Measurements from ENCODE around the gene NOB1. TPM values are rescaled to one million over a fixed set of nuclear protein-coding genes. Genes with fewer than 3 reads are reported as not detected.

NOB1 gene
- total and polyA plus RNA-seq, 9 of the 15 experiments (the other 6 are each of a cell fraction or from before 2014, with no cell fraction given): 42.4 to 148 (median 116) TPM

GRCh38 chr16:69761983-69762813 is 7.5 kb upstream of the NOB1 start, which contains the start of gene WWP2 (continued):
- TF ChIP-seq ZNF609 (CRISPR knock-in tag; IDR thresholded peaks at IDR 0.05; ENCODE audit: borderline replicate concordance) (no peak), HDAC1 (IDR thresholded peaks at IDR 0.05) (peak; percentile 16 to 45; a peak in 2 of 4 replicates), NFIX (CRISPR knock-in tag; IDR thresholded peaks at IDR 0.05; ENCODE audit: low read depth) (no peak), ZBTB17 (CRISPR knock-in tag; IDR thresholded peaks at IDR 0.05) (no peak), SNRNP70 (optimal IDR thresholded peaks at IDR 0.05; ENCODE audit: low read depth, low read length) (no peak), SETDB1 (IDR thresholded peaks at IDR 0.05; ENCODE audit: low read length) (no peak), VEZF1 (CRISPR knock-in tag; IDR thresholded peaks at IDR 0.05) (peak; percentile 87), NFATC3 (IDR thresholded peaks at IDR 0.05) (peak; percentile 59; the same call in 1 of the 2 replicates), ZNF224 (CRISPR knock-in tag; IDR thresholded peaks at IDR 0.05) (no peak), CBFA2T2 (conservative IDR thresholded peaks at IDR 0.05) (peak; percentile 96), ATF2 (CRISPR knock-in tag; IDR thresholded peaks at IDR 0.05) (no peak), SP2 (IDR thresholded peaks at IDR 0.05; ENCODE audit: extremely low read depth, low read depth, low read length, poor library complexity, severe bottlenecking) (peak; percentile 20), DPF2 (IDR thresholded peaks at IDR 0.05) (no peak), NR1H2 (CRISPR knock-in tag; IDR thresholded peaks at IDR 0.05) (no peak; the same call in 1 of the 2 replicates), CC2D1A (IDR thresholded peaks at IDR 0.05) (no peak)

All from K562 (cell line).